SU-DHL-6 (cell line): ENCODE data around the gene NEFH.

ENCODE experiments used
- H2AFZ ChIP-seq: fragments of 200-600 bp; sonication (generic); 2 replicates; pipeline ENCODE4 v1.6.1; 2014; ENCODE audit warnings: low read depth, mild to moderate bottlenecking, moderate library complexity, mixed read lengths, antibody characterized with exemption, low read length; ENCODE audit not compliant: severe bottlenecking
- H3F3A ChIP-seq: fragments of 200-600 bp; shearing (Covaris generic); 2 replicates; pipeline ENCODE4 v1.6.0; 2016; ENCODE audit warnings: antibody characterized with exemption, mild to moderate bottlenecking; ENCODE audit not compliant: insufficient read depth
- H3K27ac ChIP-seq: fragments of 200-600 bp; sonication (generic); 2 replicates; pipeline ENCODE4 v1.5.1; 2016; ENCODE audit warnings: low read depth, mild to moderate bottlenecking, low read length, moderate library complexity, mixed read lengths
- H3K27me3 ChIP-seq: fragments of 200-600 bp; sonication (generic), shearing (Covaris generic); 2 replicates; pipeline ENCODE4 v1.6.0; 2014; ENCODE audit warnings: mild to moderate bottlenecking, low read length
- H3K36me3 ChIP-seq: fragments of 200-600 bp; sonication (generic); 2 replicates; pipeline ENCODE4 v1.6.1; 2014; ENCODE audit warnings: mild to moderate bottlenecking, low read length, mixed read lengths
- H3K4me2 ChIP-seq: fragments of 300-600, 200-600 bp; shearing (Covaris generic), sonication (generic); 2 replicates; pipeline ENCODE4 v1.6.0; 2014; ENCODE audit warnings: low read length, low read depth, mild to moderate bottlenecking; ENCODE audit not compliant: poor library complexity, severe bottlenecking
- H3K4me3 ChIP-seq: fragments of 200-600 bp; sonication (generic); 2 replicates; pipeline ENCODE4 v1.5.1; 2014; ENCODE audit warnings: antibody characterized with exemption, low read length, mild to moderate bottlenecking, mixed read lengths; ENCODE audit not compliant: insufficient read depth, poor library complexity, severe bottlenecking
- H3K79me2 ChIP-seq: fragments of 200-600 bp; sonication (generic); 2 replicates; pipeline ENCODE4 v1.6.1; 2014; ENCODE audit warnings: mild to moderate bottlenecking, low read length, moderate library complexity; ENCODE audit not compliant: insufficient read depth
- H3K9ac ChIP-seq: fragments of 200-600 bp; sonication (generic); 2 replicates; pipeline ENCODE4 v1.7.0; 2014; ENCODE audit warnings: mild to moderate bottlenecking, low read length
- H3K9me2 ChIP-seq: fragments of 200-600 bp; sonication (generic); replicated peaks from 2 replicates; pipeline ENCODE4 v1.6.1; 2014; ENCODE audit warnings: low read length; ENCODE audit not compliant: insufficient read depth
- H3K9me3 ChIP-seq: fragments of 200-600 bp; sonication (generic); 2 replicates; pipeline ENCODE4 v1.6.1; 2014; ENCODE audit warnings: low read length, mixed read lengths; ENCODE audit not compliant: insufficient read depth
- H4K20me1 ChIP-seq: fragments of 200-600 bp; sonication (generic); 2 replicates; pipeline ENCODE4 v1.6.1; 2014; ENCODE audit warnings: low read depth, mild to moderate bottlenecking, antibody characterized with exemption, low read length, moderate library complexity, mixed read lengths
- EZH2phosphoT487 ChIP-seq: fragments of 200-600 bp; sonication (generic), shearing (Covaris generic); conservative IDR thresholded peaks from 2 replicates; pipeline ENCODE4 v1.6.1; 2018; ENCODE audit warnings: mild to moderate bottlenecking, antibody characterized with exemption, low read length, moderate library complexity, mixed read lengths
- TF ChIP-seq, protein P1 (sequence below): fragments of 200-600 bp; sonication (generic); IDR thresholded peaks from one replicate; pipeline ENCODE4 v1.5.1; 2017; ENCODE audit warnings: antibody characterized with exemption, mild to moderate bottlenecking, low read length, moderate library complexity; ENCODE audit not compliant: insufficient read depth, poor library complexity, severe bottlenecking

NEFH gene

DNA sequence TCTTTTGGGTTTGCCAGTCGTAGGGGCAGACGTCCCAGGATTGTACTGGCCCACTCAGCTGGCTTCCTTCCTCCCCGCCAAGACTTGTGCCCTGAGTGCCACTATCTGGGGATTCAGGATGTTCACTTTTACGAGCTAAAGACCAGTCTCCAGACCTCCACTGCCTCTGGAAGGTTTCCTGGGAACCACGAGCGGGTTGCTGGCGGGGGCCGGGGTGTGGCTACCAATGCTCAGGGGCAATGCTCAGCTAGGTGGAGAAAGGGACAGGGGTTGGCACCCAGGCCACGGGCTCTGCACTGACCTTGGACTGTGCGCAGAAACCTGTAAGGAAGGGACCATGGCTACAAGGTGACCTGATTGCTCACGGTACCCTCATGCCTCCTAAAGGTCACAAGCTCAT, 2.2 kb downstream of the NEFH start:
- no peak overlapping the region for H2AFZ ChIP-seq
- TF ChIP-seq, protein P1, sequence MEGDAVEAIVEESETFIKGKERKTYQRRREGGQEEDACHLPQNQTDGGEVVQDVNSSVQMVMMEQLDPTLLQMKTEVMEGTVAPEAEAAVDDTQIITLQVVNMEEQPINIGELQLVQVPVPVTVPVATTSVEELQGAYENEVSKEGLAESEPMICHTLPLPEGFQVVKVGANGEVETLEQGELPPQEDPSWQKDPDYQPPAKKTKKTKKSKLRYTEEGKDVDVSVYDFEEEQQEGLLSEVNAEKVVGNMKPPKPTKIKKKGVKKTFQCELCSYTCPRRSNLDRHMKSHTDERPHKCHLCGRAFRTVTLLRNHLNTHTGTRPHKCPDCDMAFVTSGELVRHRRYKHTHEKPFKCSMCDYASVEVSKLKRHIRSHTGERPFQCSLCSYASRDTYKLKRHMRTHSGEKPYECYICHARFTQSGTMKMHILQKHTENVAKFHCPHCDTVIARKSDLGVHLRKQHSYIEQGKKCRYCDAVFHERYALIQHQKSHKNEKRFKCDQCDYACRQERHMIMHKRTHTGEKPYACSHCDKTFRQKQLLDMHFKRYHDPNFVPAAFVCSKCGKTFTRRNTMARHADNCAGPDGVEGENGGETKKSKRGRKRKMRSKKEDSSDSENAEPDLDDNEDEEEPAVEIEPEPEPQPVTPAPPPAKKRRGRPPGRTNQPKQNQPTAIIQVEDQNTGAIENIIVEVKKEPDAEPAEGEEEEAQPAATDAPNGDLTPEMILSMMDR, result no peak
- no peak for TF ChIP-seq EZH2phosphoT487
- no peak overlapping the region for H3K4me2 ChIP-seq
- H3K79me2 ChIP-seq, result no peaks in the 10 kb centered on the region
- H3K9me2 ChIP-seq, result no peaks in the 10 kb centered on the region
- H3K9me3 ChIP-seq, result no peaks in the 10 kb centered on the region
- no peak overlapping the region for H3K4me3 ChIP-seq
- H4K20me1 ChIP-seq, result no peaks in the 10 kb centered on the region
- H3K27ac ChIP-seq, result no peak overlapping the region
- H3K36me3 ChIP-seq, result no peaks in the 10 kb centered on the region
- H3K27me3 ChIP-seq, result no peaks in the 10 kb centered on the region
- H3K9ac ChIP-seq, result no peak overlapping the region
- no peaks in the 10 kb centered on the region for H3F3A ChIP-seq

DNA sequence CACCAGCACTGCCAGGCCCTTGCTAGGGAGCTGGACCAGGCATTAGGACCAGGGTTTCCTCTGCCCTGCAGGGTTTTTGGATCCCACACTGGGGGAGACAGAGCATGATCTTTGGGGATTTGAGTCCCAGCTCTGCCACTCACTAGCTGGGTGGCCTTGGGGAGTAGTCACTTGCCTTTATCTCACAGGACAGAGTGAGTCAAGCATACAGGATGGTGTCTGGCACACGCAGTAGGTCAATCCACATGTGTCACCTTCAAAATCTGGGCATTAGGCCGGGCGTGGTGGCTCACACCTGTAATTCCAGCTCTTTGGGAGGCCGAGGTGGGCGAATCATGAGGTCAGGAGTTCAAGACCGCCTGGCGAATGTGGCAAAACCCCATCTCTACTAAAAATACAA, 2.7 kb downstream of the NEFH start:
- H3K4me3 ChIP-seq, result no peak overlapping the region
- no peaks in the 10 kb centered on the region for H3K79me2 ChIP-seq
- H3K36me3 ChIP-seq, result no peaks in the 10 kb centered on the region
- TF ChIP-seq EZH2phosphoT487, result no peak
- TF ChIP-seq, protein P1, result no peak
- no peak overlapping the region for H3K27ac ChIP-seq
- no peaks in the 10 kb centered on the region for H3F3A ChIP-seq
- H4K20me1 ChIP-seq, result no peaks in the 10 kb centered on the region
- no peaks in the 10 kb centered on the region for H3K9me3 ChIP-seq
- no peak overlapping the region for H3K4me2 ChIP-seq
- no peaks in the 10 kb centered on the region for H3K27me3 ChIP-seq
- H2AFZ ChIP-seq, result no peak overlapping the region
- no peaks in the 10 kb centered on the region for H3K9me2 ChIP-seq
- no peak overlapping the region for H3K9ac ChIP-seq

DNA sequence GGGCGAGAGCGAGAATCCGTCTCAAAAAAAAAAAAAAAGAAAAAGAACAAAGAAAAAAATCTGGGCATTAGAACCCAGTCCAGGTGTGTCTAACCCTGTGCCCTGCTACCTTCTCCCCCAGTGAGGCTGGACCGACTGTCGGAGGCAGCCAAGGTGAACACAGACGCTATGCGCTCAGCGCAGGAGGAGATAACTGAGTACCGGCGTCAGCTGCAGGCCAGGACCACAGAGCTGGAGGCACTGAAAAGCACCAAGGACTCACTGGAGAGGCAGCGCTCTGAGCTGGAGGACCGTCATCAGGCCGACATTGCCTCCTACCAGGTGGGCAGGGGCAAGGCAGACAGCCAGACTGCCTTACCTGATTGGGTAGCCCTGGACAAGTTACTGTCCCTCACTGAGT, 3.2 kb downstream of the NEFH start:
- H3K4me3 ChIP-seq, result no peak overlapping the region
- H3K9me2 ChIP-seq, result no peaks in the 10 kb centered on the region
- no peaks in the 10 kb centered on the region for H3F3A ChIP-seq
- H3K27ac ChIP-seq, result no peak overlapping the region
- no peaks in the 10 kb centered on the region for H4K20me1 ChIP-seq
- TF ChIP-seq, protein P1, result no peak
- no peak for TF ChIP-seq EZH2phosphoT487
- H3K4me2 ChIP-seq, result no peak overlapping the region
- no peaks in the 10 kb centered on the region for H3K27me3 ChIP-seq
- H2AFZ ChIP-seq, result no peak overlapping the region
- no peak overlapping the region for H3K9ac ChIP-seq
- H3K79me2 ChIP-seq, result no peaks in the 10 kb centered on the region
- no peaks in the 10 kb centered on the region for H3K36me3 ChIP-seq
- H3K9me3 ChIP-seq, result no peaks in the 10 kb centered on the region
